WTC11 (cell line): ENCODE data around the gene PPP1R18.

Experiments
- FOXP1 ChIP-seq: sonication (generic); formaldehyde crosslinking; IDR thresholded peaks from 2 replicates; pipeline ENCODE4 v1.8.0; 2022; ENCODE audit warnings: missing genetic modification reagents, mild to moderate bottlenecking, moderate library complexity, borderline replicate concordance
- SMAD3 ChIP-seq: sonication (generic); formaldehyde crosslinking; IDR thresholded peaks from 2 replicates; pipeline ENCODE4 v1.8.0; 2022; ENCODE audit warnings: missing genetic modification reagents, mild to moderate bottlenecking, borderline replicate concordance
- SP1 ChIP-seq: sonication (generic); formaldehyde crosslinking; conservative IDR thresholded peaks from 2 replicates; pipeline ENCODE4 v1.8.1; 2022; ENCODE audit warnings: missing genetic modification reagents
- TF ChIP-seq, protein P1 (sequence below): fragments of 200-600 bp; IDR thresholded peaks from 2 replicates; pipeline ENCODE4 v1.8.0; 2022; ENCODE audit warnings: antibody characterized with exemption
- TF ChIP-seq, protein P2 (sequence below): sonication (generic); formaldehyde crosslinking; IDR thresholded peaks from 2 replicates; pipeline ENCODE4 v1.8.1; 2023; ENCODE audit warnings: mild to moderate bottlenecking, missing genetic modification reagents
- TF ChIP-seq, protein P3 (sequence below): sonication (generic); formaldehyde crosslinking; IDR thresholded peaks from 2 replicates; pipeline ENCODE4 v1.8.1; 2022; ENCODE audit warnings: missing genetic modification reagents, borderline replicate concordance
- TF ChIP-seq, protein P4 (sequence below): sonication (generic); formaldehyde crosslinking; IDR thresholded peaks from 2 replicates; pipeline ENCODE4 v1.8.1; 2023; ENCODE audit warnings: mild to moderate bottlenecking, missing genetic modification reagents, moderate library complexity

DNA sequence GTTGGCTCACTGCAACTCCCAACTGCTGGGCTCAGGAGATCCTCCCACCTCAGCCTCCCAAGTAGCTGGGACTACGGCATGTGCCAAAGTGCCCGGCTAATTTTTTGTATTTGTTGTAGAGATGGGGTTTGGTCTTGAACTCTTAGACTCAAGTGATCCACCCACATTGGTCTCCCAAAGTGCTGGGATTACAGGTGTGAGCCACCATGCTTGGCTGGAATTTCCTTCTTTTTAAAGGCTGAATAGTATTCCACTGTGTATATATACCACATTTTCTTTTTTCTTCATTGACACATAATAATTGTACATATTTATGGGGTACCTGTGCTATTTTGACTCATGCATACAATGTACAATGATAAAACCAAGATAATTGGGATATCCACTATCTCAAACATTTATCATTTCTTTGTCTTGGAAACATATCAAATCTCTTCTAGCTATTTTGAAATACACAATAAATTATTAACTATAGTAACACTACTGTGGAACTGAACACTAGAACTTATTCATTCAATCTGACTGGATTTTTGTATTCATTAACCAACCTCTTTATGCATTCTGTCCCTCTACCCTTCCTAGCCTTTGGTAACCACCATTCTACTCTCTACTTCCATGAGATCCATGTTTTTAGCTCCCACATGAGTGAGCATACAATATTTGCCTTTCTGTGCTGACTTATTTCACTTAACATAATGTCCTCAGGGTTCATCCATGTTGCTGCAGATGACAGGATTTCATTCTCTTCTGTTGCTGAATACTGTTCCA is 22.8 kb upstream of the PPP1R18 start:
- TF ChIP-seq, protein P1, sequence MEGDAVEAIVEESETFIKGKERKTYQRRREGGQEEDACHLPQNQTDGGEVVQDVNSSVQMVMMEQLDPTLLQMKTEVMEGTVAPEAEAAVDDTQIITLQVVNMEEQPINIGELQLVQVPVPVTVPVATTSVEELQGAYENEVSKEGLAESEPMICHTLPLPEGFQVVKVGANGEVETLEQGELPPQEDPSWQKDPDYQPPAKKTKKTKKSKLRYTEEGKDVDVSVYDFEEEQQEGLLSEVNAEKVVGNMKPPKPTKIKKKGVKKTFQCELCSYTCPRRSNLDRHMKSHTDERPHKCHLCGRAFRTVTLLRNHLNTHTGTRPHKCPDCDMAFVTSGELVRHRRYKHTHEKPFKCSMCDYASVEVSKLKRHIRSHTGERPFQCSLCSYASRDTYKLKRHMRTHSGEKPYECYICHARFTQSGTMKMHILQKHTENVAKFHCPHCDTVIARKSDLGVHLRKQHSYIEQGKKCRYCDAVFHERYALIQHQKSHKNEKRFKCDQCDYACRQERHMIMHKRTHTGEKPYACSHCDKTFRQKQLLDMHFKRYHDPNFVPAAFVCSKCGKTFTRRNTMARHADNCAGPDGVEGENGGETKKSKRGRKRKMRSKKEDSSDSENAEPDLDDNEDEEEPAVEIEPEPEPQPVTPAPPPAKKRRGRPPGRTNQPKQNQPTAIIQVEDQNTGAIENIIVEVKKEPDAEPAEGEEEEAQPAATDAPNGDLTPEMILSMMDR: no peak
- TF ChIP-seq SMAD3 (CRISPR knock-in tag): no peak
- TF ChIP-seq, protein P2, sequence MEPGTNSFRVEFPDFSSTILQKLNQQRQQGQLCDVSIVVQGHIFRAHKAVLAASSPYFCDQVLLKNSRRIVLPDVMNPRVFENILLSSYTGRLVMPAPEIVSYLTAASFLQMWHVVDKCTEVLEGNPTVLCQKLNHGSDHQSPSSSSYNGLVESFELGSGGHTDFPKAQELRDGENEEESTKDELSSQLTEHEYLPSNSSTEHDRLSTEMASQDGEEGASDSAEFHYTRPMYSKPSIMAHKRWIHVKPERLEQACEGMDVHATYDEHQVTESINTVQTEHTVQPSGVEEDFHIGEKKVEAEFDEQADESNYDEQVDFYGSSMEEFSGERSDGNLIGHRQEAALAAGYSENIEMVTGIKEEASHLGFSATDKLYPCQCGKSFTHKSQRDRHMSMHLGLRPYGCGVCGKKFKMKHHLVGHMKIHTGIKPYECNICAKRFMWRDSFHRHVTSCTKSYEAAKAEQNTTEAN (CRISPR knock-in tag): no peak
- TF ChIP-seq, protein P3, sequence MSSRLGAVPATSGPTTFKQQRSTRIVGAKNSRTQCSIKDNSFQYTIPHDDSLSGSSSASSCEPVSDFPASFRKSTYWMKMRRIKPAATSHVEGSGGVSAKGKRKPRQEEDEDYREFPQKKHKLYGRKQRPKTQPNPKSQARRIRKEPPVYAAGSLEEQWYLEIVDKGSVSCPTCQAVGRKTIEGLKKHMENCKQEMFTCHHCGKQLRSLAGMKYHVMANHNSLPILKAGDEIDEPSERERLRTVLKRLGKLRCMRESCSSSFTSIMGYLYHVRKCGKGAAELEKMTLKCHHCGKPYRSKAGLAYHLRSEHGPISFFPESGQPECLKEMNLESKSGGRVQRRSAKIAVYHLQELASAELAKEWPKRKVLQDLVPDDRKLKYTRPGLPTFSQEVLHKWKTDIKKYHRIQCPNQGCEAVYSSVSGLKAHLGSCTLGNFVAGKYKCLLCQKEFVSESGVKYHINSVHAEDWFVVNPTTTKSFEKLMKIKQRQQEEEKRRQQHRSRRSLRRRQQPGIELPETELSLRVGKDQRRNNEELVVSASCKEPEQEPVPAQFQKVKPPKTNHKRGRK (CRISPR knock-in tag): no peak
- TF ChIP-seq, protein P4, sequence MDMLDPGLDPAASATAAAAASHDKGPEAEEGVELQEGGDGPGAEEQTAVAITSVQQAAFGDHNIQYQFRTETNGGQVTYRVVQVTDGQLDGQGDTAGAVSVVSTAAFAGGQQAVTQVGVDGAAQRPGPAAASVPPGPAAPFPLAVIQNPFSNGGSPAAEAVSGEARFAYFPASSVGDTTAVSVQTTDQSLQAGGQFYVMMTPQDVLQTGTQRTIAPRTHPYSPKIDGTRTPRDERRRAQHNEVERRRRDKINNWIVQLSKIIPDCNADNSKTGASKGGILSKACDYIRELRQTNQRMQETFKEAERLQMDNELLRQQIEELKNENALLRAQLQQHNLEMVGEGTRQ (CRISPR knock-in tag): no peak
- no peak for TF ChIP-seq FOXP1 (CRISPR knock-in tag)
- no peak for TF ChIP-seq SP1 (CRISPR knock-in tag)
